Panc1 (cell line): ENCODE results near the gene BTN2A1.

ENCODE experiments used
- POLR2AphosphoS5 ChIP-seq: IDR thresholded peaks from 2 replicates; pipeline ENCODE4 v1.6.1; 2012; ENCODE audit warnings: mild to moderate bottlenecking, low read depth, low read length, moderate library complexity
- TF ChIP-seq, protein P1 (sequence below): fragments of 450-650 bp; IDR thresholded peaks from 2 replicates; pipeline ENCODE4 v1.5.1; 2017; ENCODE audit warnings: mild to moderate bottlenecking

DNA sequence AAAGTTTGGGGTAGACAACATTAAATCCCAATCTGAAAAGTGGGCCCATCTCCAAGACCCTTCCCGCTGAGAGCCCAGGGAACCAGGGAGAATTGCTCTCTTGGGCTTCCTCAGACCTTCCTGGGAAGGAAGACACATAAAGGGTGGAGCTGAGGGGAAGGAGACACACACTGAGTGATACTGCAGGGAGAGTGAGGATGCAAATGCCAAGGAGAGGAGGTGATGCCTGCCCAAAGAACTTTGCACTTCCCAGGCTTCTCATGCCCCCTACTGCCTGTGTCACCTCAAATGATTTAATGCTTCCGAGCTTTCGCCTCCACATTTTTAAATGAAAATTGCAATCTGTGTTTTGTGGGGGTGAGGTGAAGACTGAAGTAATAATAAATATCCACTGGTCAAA lies 7.5 kb upstream of the BTN2A1 start:
- TF ChIP-seq, protein P1, sequence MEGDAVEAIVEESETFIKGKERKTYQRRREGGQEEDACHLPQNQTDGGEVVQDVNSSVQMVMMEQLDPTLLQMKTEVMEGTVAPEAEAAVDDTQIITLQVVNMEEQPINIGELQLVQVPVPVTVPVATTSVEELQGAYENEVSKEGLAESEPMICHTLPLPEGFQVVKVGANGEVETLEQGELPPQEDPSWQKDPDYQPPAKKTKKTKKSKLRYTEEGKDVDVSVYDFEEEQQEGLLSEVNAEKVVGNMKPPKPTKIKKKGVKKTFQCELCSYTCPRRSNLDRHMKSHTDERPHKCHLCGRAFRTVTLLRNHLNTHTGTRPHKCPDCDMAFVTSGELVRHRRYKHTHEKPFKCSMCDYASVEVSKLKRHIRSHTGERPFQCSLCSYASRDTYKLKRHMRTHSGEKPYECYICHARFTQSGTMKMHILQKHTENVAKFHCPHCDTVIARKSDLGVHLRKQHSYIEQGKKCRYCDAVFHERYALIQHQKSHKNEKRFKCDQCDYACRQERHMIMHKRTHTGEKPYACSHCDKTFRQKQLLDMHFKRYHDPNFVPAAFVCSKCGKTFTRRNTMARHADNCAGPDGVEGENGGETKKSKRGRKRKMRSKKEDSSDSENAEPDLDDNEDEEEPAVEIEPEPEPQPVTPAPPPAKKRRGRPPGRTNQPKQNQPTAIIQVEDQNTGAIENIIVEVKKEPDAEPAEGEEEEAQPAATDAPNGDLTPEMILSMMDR: no peak
- no peak for TF ChIP-seq POLR2AphosphoS5
